Fibroblast of lung (primary cell): ENCODE measurements around the gene PTRH1. TPM values are rescaled to one million over a fixed set of nuclear protein-coding genes. Genes with fewer than 3 reads are reported as not detected.

Source experiments
- DNase-seq, 2 donors: peaks; one replicate each; pipeline versions ENCODE4 v3.0.0 to v3.0.0-alpha.2; 2010; ENCODE audit warnings: low read depth in 2 of 2
- H2AFZ ChIP-seq: 2 replicates; pipeline ENCODE4 v1.5.1; 2012; ENCODE audit warnings: low read length, control low read depth, inconsistent platforms
- H3K27ac ChIP-seq: 2 replicates; pipeline ENCODE4 v1.5.1; 2011; ENCODE audit warnings: low read length, control low read depth; ENCODE audit not compliant: insufficient read depth
- H3K27me3 ChIP-seq: 2 replicates; pipeline ENCODE4 v1.5.1; 2011; ENCODE audit warnings: mild to moderate bottlenecking, low read length; ENCODE audit not compliant: control insufficient read depth, insufficient read depth
- H3K36me3 ChIP-seq: 2 replicates; pipeline ENCODE4 v1.5.1; 2011; ENCODE audit warnings: low read length; ENCODE audit not compliant: control insufficient read depth, insufficient read depth
- H3K4me1 ChIP-seq: 2 replicates; pipeline ENCODE4 v1.5.1; 2011; ENCODE audit warnings: low read length; ENCODE audit not compliant: control insufficient read depth, insufficient read depth; ENCODE audit errors: extremely low read depth
- H3K4me2 ChIP-seq: 2 replicates; pipeline ENCODE4 v1.5.1; 2011; ENCODE audit warnings: low read length, control low read depth; ENCODE audit not compliant: insufficient read depth; ENCODE audit errors: extremely low read depth
- H3K4me3 ChIP-seq, 4 experiments: fragments of 200-600 bp in 1 of 4; sonication (generic) in 1 of 4; replicated peaks in 1 of 4; 2 replicates each; pipeline ENCODE4 v1.5.1; 2011 to 2016; ENCODE audit warnings: low read length in 4 of 4, low read depth in 3 of 4, mild to moderate bottlenecking in 3 of 4, control low read depth in 2 of 4, inconsistent platforms in 1 of 4, mixed read lengths in 1 of 4; ENCODE audit not compliant: insufficient read depth in 1 of 4; ENCODE audit errors: control extremely low read depth in 1 of 4
- H3K79me2 ChIP-seq: 2 replicates; pipeline ENCODE4 v1.5.1; 2012; ENCODE audit warnings: mild to moderate bottlenecking, low read length, inconsistent platforms; ENCODE audit not compliant: control insufficient read depth, insufficient read depth
- H3K9ac ChIP-seq: 2 replicates; pipeline ENCODE4 v1.5.1; 2011; ENCODE audit warnings: mild to moderate bottlenecking, low read length, control low read depth; ENCODE audit not compliant: insufficient read depth
- H3K9me3 ChIP-seq: 2 replicates; pipeline ENCODE4 v1.5.1; 2012; ENCODE audit warnings: low read depth, low read length; ENCODE audit not compliant: control insufficient read depth, insufficient read depth
- H4K20me1 ChIP-seq: 2 replicates; pipeline ENCODE4 v1.5.1; 2011; ENCODE audit warnings: low read length; ENCODE audit not compliant: control insufficient read depth, insufficient read depth; ENCODE audit errors: extremely low read depth
- EZH2 ChIP-seq: IDR thresholded peaks from 2 replicates; pipeline ENCODE4 v1.5.1; 2012; ENCODE audit warnings: low read length, control low read depth, mild to moderate bottlenecking; ENCODE audit errors: missing control alignments
- polyA plus RNA-seq, 2 donors: library from polyadenylated mRNA; depleted of rRNA in 1 of 2; stranded (reverse) in 1 of 2; unstranded in 1 of 2; fragments of >200 nt; gene quantifications; 2 replicates each; pipeline ENCODE4 v1.2.1, GENCODE V29; 2011 to 2012; ENCODE audit warnings: missing spikeins in 1 of 2
- total RNA-seq: library from RNA; depleted of rRNA; stranded (reverse); fragments of >200 nt; gene quantifications from 2 replicates; pipeline ENCODE4 v1.2.1, GENCODE V29; 2014
- TF ChIP-seq, protein P1 (sequence below), 2 donors: IDR thresholded peaks in 1 of 2; conservative IDR thresholded peaks in 1 of 2; 1 replicate in 1 of 2; 2 replicates in 1 of 2; pipeline ENCODE4 v1.5.1; 2011 to 2012; ENCODE audit warnings: low read length in 2 of 2, control low read depth in 1 of 2, inconsistent platforms in 1 of 2, low read depth in 1 of 2, mild to moderate bottlenecking in 1 of 2

Gene PTRH1
- total and polyA plus RNA-seq, 2 donors (not counting 1 experiment from before 2014, with no cell fraction given) = 4.9 to 26.1 TPM

DNA sequence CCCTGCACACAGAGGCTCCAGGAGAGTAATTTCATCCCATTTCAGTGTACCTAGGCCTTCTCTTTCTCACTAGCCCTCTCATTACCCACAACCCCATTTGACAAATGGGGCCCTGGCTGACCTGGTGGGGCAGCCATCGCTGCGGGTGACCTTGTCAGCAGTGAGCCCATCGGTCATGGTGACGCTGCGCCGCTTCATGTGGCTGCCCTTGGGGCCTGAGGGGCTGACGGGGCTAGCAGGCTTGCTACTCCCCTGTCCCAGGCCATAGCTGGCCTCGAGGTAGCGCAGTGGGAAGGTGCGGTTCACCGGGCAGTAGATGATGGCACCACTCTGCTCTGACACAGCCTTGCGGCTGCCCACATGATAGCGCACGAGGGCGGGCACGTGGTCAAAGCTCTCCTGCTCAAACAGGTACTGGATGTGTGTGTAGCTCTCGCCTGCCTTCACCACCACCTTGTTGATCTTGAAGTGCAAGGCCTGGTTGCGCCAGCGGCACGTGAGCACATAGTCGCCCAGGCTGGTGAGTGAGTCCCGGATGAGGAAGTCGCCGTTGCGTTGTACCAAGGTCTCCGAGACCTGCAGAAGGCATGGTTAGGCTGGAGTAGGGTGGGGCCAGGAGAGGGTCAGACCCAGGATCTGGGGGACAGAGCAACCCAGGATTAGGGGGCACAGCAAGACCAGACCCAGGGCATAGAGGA lies 33.8 kb upstream of the PTRH1 start:
- Histone ChIP-seq H3K4me1 (no peaks in the 10 kb centered on the region), H3K27me3 (peaks cover 32% of the 10 kb centered on the region), H3K4me3 (no peak overlapping the region), H3K9me3 (no peaks in the 10 kb centered on the region), H3K36me3 (no peaks in the 10 kb centered on the region), H2AFZ (no peak overlapping the region), H3K27ac (no peak overlapping the region), H3K9ac (no peak overlapping the region), H3K4me2 (no peak overlapping the region), H4K20me1 (peaks cover 2% of the 10 kb centered on the region), H3K79me2 (no peaks in the 10 kb centered on the region)
- no peak for TF ChIP-seq EZH2
- TF ChIP-seq, protein P1, sequence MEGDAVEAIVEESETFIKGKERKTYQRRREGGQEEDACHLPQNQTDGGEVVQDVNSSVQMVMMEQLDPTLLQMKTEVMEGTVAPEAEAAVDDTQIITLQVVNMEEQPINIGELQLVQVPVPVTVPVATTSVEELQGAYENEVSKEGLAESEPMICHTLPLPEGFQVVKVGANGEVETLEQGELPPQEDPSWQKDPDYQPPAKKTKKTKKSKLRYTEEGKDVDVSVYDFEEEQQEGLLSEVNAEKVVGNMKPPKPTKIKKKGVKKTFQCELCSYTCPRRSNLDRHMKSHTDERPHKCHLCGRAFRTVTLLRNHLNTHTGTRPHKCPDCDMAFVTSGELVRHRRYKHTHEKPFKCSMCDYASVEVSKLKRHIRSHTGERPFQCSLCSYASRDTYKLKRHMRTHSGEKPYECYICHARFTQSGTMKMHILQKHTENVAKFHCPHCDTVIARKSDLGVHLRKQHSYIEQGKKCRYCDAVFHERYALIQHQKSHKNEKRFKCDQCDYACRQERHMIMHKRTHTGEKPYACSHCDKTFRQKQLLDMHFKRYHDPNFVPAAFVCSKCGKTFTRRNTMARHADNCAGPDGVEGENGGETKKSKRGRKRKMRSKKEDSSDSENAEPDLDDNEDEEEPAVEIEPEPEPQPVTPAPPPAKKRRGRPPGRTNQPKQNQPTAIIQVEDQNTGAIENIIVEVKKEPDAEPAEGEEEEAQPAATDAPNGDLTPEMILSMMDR (conservative IDR thresholded peaks at IDR 0.05 in 1 of 2, IDR thresholded peaks at IDR 0.05 in 1 of 2; ENCODE audit: low read depth in 1 of 2, low read length in 2 of 2) = no peak
- no peak for DNase-seq

DNA sequence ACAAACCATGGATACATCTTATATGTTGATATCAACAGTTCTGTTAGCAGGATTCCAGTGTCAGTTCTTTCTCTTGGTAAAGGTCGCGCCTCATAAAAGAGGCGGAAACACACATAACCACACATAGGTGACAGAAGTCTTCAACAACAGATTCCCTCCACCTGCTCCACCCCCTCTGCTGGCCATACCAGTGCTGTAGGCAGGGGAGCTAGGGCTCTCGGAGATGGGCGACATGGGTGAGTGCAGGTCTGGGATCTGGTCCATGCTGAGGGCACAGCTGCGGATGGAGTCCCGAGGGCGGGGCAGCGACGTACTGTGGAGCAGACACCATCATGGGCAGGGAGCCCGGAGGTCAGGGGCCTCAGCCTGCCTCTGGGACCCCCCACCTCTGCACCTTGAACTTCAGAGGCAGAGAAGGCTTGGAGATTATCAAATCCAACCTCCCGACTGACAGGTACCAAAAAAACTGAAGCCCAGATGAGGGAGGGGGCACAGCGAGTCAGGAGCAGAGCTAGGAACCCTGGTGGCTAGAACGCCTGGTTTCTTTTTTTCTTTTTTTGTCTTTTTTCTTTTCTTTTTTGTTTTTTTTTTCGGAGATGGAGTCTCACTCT lies 31.6 kb upstream of the PTRH1 start:
- H3K9ac ChIP-seq = no peak overlapping the region
- no peaks in the 10 kb centered on the region for H3K4me1 ChIP-seq
- TF ChIP-seq, protein P1 (conservative IDR thresholded peaks at IDR 0.05 in 1 of 2, IDR thresholded peaks at IDR 0.05 in 1 of 2; ENCODE audit: low read depth in 1 of 2, low read length in 2 of 2) = no peak
- no peak for TF ChIP-seq EZH2
- no peak overlapping the region for H3K4me2 ChIP-seq
- H3K4me3 ChIP-seq = no peak overlapping the region
- H3K27ac ChIP-seq = no peak overlapping the region
- peaks cover 2% of the 10 kb centered on the region for H4K20me1 ChIP-seq
- DNase-seq = no peak
- H3K27me3 ChIP-seq = peaks cover 16% of the 10 kb centered on the region
- no peaks in the 10 kb centered on the region for H3K36me3 ChIP-seq
- H3K9me3 ChIP-seq = no peaks in the 10 kb centered on the region
- no peak overlapping the region for H2AFZ ChIP-seq
- H3K79me2 ChIP-seq = no peaks in the 10 kb centered on the region

DNA sequence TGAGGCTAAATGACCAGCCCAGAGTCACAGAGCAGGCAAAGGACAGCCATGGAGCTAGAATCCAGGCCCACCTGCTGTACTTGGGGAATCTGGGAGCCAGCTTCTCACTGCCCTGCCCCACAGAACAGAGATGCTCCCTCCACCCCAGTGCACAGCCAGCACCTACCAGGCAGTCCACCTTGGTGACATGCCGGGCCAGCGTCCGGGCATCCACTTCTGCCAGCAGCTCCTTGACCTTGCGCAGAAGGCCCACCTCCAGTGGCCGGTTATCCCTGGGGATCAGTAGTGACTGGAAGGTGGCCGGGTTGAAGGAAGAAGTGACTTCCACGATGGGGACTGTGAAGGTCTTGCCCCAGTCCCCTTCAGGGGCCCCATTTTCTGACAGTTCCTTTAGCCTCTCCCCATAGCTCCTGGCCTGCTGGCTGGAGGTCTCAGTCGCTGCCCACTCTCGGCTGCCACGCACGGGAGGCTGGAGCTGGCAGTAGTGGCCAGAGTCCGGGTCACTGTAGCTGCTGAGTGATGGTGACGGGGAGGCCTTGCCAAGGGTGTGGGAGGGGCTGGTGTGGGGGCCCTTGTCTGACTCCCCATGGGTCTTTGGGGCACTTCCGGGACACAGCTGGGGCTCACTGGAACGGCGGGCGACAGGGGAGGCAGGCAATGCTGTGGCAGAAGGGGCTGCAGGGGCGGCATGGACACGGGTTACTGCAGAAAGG lies 29.1 kb upstream of the PTRH1 start:
- Histone ChIP-seq H3K4me2 (no peak overlapping the region), H3K9me3 (no peaks in the 10 kb centered on the region), H4K20me1 (no peaks in the 10 kb centered on the region), H3K79me2 (no peaks in the 10 kb centered on the region), H3K36me3 (no peaks in the 10 kb centered on the region), H3K9ac (no peak overlapping the region), H3K27me3 (peaks cover 10% of the 10 kb centered on the region), H3K4me1 (peaks cover 9% of the 10 kb centered on the region), H3K4me3 (no peak overlapping the region), H2AFZ (no peak overlapping the region), H3K27ac (no peak overlapping the region)
- DNase-seq = no peak
- TF ChIP-seq EZH2 = no peak
- TF ChIP-seq, protein P1 (conservative IDR thresholded peaks at IDR 0.05 in 1 of 2, IDR thresholded peaks at IDR 0.05 in 1 of 2; ENCODE audit: low read depth in 1 of 2, low read length in 2 of 2) = no peak
